Liver (tissue), 9 donors: ENCODE data around the gene HDAC9. TPM values are rescaled to one million over a fixed set of nuclear protein-coding genes. Genes with fewer than 3 reads are reported as not detected.

Source experiments
- DNase-seq: peaks from one replicate; pipeline ENCODE4 v3.0.0-alpha.2; 2017; ENCODE audit warnings: low spot score
- H3K27ac ChIP-seq, 2 donors: one replicate each; pipeline ENCODE4 v1.7.0; 2013; ENCODE audit warnings: inconsistent platforms in 2 of 2, low read length in 2 of 2, control low read depth in 1 of 2, low read depth in 1 of 2, mild to moderate bottlenecking in 1 of 2
- H3K27me3 ChIP-seq, 4 donors: one replicate each; pipeline versions ENCODE4 v1.6.1 to v1.7.0; 2013; ENCODE audit warnings: low read length in 3 of 4, inconsistent platforms in 1 of 4, mild to moderate bottlenecking in 1 of 4, moderate library complexity in 1 of 4; ENCODE audit not compliant: control insufficient read depth in 4 of 4, insufficient read depth in 4 of 4
- H3K36me3 ChIP-seq, 4 donors: one replicate each; pipeline versions ENCODE4 v1.6.1 to v1.7.0; 2013; ENCODE audit warnings: low read length in 3 of 4, mild to moderate bottlenecking in 3 of 4, low read depth in 1 of 4, moderate library complexity in 1 of 4; ENCODE audit not compliant: control insufficient read depth in 4 of 4, insufficient read depth in 3 of 4
- H3K4me1 ChIP-seq, 4 donors: one replicate each; pipeline versions ENCODE4 v1.6.1 to v1.7.0; 2013; ENCODE audit warnings: low read length in 3 of 4, mild to moderate bottlenecking in 3 of 4, moderate library complexity in 1 of 4; ENCODE audit not compliant: control insufficient read depth in 4 of 4, insufficient read depth in 4 of 4
- H3K4me3 ChIP-seq, 3 donors: one replicate each; pipeline versions ENCODE4 v1.6.1 to v1.7.0; 2013; ENCODE audit warnings: low read length in 3 of 3, control low read depth in 1 of 3, low read depth in 1 of 3, mild to moderate bottlenecking in 1 of 3
- H3K9ac ChIP-seq, 2 donors: one replicate each; pipeline ENCODE4 v1.7.0; 2013; ENCODE audit warnings: low read length in 2 of 2, mild to moderate bottlenecking in 2 of 2, moderate library complexity in 2 of 2, control low read depth in 1 of 2, low read depth in 1 of 2
- H3K9me3 ChIP-seq, 4 donors: one replicate each; pipeline versions ENCODE4 v1.6.1 to v1.7.0; 2013; ENCODE audit warnings: low read length in 3 of 4; ENCODE audit not compliant: control insufficient read depth in 4 of 4
- ATF3 ChIP-seq: IDR thresholded peaks from 2 replicates; pipeline ENCODE4 v1.6.1; 2016; ENCODE audit warnings: antibody characterized with exemption
- EGR1 ChIP-seq, 2 donors: IDR thresholded peaks; 2 replicates each; pipeline ENCODE4 v1.6.1; 2016 to 2018; ENCODE audit warnings: antibody characterized with exemption in 2 of 2, low read depth in 2 of 2
- FOXA1 ChIP-seq: IDR thresholded peaks from 2 replicates; pipeline ENCODE4 v1.6.1; 2016; ENCODE audit warnings: antibody characterized with exemption
- FOXA2 ChIP-seq: IDR thresholded peaks from 2 replicates; pipeline ENCODE4 v1.6.1; 2016; ENCODE audit warnings: antibody characterized with exemption
- GABPA ChIP-seq, 2 donors: IDR thresholded peaks in 1 of 2; conservative IDR thresholded peaks in 1 of 2; 2 replicates each; pipeline ENCODE4 v1.6.1; 2016; ENCODE audit warnings: antibody characterized with exemption in 2 of 2, mild to moderate bottlenecking in 1 of 2, moderate library complexity in 1 of 2
- HNF4A ChIP-seq, 2 donors: conservative IDR thresholded peaks; 2 replicates each; pipeline ENCODE4 v1.6.1; 2016; ENCODE audit warnings: antibody characterized with exemption in 2 of 2, mild to moderate bottlenecking in 2 of 2
- HNF4G ChIP-seq: IDR thresholded peaks from 2 replicates; pipeline ENCODE4 v1.6.1; 2016; ENCODE audit warnings: antibody characterized with exemption
- JUND ChIP-seq, 2 donors: IDR thresholded peaks; 2 replicates each; pipeline ENCODE4 v1.6.1; 2016; ENCODE audit warnings: antibody characterized with exemption in 2 of 2
- NR2F2 ChIP-seq: IDR thresholded peaks from 2 replicates; pipeline ENCODE4 v1.6.1; 2016; ENCODE audit warnings: antibody characterized with exemption
- RAD21 ChIP-seq, 2 donors: IDR thresholded peaks; 2 replicates each; pipeline ENCODE4 v1.6.1; 2016; ENCODE audit warnings: antibody characterized with exemption in 2 of 2, mild to moderate bottlenecking in 2 of 2
- RXRA ChIP-seq, 2 donors: IDR thresholded peaks; 2 replicates each; pipeline ENCODE4 v1.6.1; 2017 to 2018; ENCODE audit warnings: antibody characterized with exemption in 2 of 2, mild to moderate bottlenecking in 1 of 2
- SP1 ChIP-seq: IDR thresholded peaks from 2 replicates; pipeline ENCODE4 v1.6.1; 2018; ENCODE audit warnings: antibody characterized with exemption, mild to moderate bottlenecking
- TAF1 ChIP-seq: conservative IDR thresholded peaks from 2 replicates; pipeline ENCODE4 v1.6.1; 2016; ENCODE audit warnings: antibody characterized with exemption, mild to moderate bottlenecking
- YY1 ChIP-seq: IDR thresholded peaks from 2 replicates; pipeline ENCODE4 v1.6.1; 2016; ENCODE audit warnings: antibody characterized with exemption, mild to moderate bottlenecking
- whole genome bisulfite sequencing: extraction: QIAGEN DNeasy Blood & Tissue Kit; methylation state at CpG from one replicate; pipeline ENCODE4 v1.1.7; 2013; 5-methylcytosine and 5-hydroxymethylcytosine counted together
- polyA plus RNA-seq, 2 donors: library from polyadenylated mRNA; stranded (reverse) in 1 of 2; unstranded in 1 of 2; fragments of 200-250 nt in 1 of 2; fragments of >200 nt in 1 of 2; fragmentation: Nextera tagmentation in 1 of 2; extraction: Ambion mirVana in 1 of 2; gene quantifications; one replicate each; pipeline versions ENCODE4 v1.2.1 to v1.2.3, GENCODE V29; 2013 to 2015
- total RNA-seq, 2 donors: library from RNA; depleted of rRNA; stranded (reverse); fragments of >200 nt; gene quantifications; one replicate each; pipeline ENCODE4 v1.2.3, GENCODE V29; 2014
- TF ChIP-seq, protein P1 (sequence below): IDR thresholded peaks from 2 replicates; pipeline ENCODE4 v1.6.1; 2016; ENCODE audit warnings: antibody characterized with exemption, mild to moderate bottlenecking
- TF ChIP-seq, protein P2 (sequence below): IDR thresholded peaks from 2 replicates; pipeline ENCODE4 v1.6.1; 2016; ENCODE audit warnings: antibody characterized with exemption
- donor health status: healthy.
- donor health status: healthy.
- donor health status: healthy.
- donor health status: healthy.
- donor health status: healthy.

The HDAC9 gene
- total and polyA plus RNA-seq, 4 donors = 1.0 to 10.1 (median 2.3) TPM

DNA sequence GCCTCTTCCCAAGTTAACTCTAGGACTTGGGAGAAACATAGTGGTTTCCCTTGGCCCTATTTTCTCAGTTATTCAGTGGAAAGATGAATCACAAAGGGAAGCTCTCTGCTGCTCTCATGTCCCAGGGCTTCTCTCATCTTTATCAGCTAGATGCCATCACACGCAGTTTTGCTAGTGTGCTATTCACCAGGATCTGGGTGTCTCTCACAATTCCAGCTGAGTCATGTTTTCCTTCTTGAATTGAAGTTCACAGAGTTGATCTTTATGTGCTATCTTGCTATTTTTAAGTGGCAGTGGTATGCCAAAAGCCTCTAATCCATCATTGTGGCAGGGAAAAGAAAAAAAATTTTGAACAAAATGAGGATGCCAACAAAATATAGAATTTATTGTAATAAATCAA lies 520.6 kb downstream of the HDAC9 start (continued):
- no peak for TF ChIP-seq ATF3
- TF ChIP-seq TAF1 = no peak
- TF ChIP-seq GABPA (IDR thresholded peaks at IDR 0.05 in 1 of 2, conservative IDR thresholded peaks at IDR 0.05 in 1 of 2) = no peak
- TF ChIP-seq EGR1 (IDR thresholded peaks at IDR 0.05; ENCODE audit: low read depth in 2 of 2) = no peak

DNA sequence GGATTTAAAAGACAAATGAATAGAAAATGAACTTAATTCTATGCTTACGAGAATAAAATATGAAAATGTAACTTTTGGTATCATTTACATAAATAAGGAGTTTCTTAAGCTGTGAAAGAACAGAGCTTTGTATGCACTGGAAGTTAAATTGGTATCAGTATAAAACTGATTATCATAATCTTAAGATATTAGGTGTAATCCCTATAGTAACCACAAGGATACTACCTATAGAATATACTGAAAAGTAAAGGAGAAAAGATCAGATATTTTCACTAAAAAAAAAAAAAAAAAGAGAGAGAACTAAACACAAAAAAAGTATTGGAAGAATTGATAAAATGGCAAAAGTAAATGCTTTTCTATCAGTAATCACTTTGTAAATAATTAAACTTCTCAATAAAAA lies 521.8 kb downstream of the HDAC9 start:
- H3K4me1 ChIP-seq = no peaks in the 10 kb centered on the region
- no peak overlapping the region for H3K9ac ChIP-seq
- H3K4me3 ChIP-seq = no peak overlapping the region
- WGBS = 52% methylated on average over 1 of the region's 1 CpG
- no peaks in the 10 kb centered on the region for H3K36me3 ChIP-seq
- H3K27ac ChIP-seq = no peak overlapping the region
- TF ChIP-seq RXRA (IDR thresholded peaks at IDR 0.05) (no peak), TAF1 (no peak), JUND (IDR thresholded peaks at IDR 0.05) (no peak), ATF3 (no peak), HNF4A (conservative IDR thresholded peaks at IDR 0.05) (no peak), RAD21 (IDR thresholded peaks at IDR 0.05) (no peak), YY1 (no peak), HNF4G (no peak), SP1 (no peak), FOXA2 (no peak), FOXA1 (no peak)
- TF ChIP-seq, protein P1, sequence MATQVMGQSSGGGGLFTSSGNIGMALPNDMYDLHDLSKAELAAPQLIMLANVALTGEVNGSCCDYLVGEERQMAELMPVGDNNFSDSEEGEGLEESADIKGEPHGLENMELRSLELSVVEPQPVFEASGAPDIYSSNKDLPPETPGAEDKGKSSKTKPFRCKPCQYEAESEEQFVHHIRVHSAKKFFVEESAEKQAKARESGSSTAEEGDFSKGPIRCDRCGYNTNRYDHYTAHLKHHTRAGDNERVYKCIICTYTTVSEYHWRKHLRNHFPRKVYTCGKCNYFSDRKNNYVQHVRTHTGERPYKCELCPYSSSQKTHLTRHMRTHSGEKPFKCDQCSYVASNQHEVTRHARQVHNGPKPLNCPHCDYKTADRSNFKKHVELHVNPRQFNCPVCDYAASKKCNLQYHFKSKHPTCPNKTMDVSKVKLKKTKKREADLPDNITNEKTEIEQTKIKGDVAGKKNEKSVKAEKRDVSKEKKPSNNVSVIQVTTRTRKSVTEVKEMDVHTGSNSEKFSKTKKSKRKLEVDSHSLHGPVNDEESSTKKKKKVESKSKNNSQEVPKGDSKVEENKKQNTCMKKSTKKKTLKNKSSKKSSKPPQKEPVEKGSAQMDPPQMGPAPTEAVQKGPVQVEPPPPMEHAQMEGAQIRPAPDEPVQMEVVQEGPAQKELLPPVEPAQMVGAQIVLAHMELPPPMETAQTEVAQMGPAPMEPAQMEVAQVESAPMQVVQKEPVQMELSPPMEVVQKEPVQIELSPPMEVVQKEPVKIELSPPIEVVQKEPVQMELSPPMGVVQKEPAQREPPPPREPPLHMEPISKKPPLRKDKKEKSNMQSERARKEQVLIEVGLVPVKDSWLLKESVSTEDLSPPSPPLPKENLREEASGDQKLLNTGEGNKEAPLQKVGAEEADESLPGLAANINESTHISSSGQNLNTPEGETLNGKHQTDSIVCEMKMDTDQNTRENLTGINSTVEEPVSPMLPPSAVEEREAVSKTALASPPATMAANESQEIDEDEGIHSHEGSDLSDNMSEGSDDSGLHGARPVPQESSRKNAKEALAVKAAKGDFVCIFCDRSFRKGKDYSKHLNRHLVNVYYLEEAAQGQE = no peak
- TF ChIP-seq, protein P2, sequence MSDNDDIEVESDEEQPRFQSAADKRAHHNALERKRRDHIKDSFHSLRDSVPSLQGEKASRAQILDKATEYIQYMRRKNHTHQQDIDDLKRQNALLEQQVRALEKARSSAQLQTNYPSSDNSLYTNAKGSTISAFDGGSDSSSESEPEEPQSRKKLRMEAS = no peak
- no peaks in the 10 kb centered on the region for H3K9me3 ChIP-seq
- H3K27me3 ChIP-seq = no peaks in the 10 kb centered on the region
- DNase-seq = no peak

DNA sequence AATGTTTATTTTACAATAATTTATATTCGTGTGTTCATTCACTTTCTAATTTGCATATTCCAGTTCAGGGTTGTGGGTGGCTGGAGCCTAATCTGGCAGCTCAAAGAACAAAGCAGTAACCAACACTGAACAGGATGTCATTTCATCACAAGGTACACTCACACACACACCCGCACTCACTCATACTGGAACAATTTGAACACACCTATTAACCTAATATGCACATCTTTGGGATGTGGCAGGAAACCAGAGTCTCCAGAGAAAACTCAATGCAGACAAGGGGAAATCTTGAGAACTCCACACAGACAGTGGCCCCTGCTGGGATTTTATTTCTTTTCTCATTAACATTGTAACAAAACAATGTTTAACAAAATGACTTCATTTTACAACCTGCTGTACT lies 524.5 kb downstream of the HDAC9 start:
- Histone ChIP-seq H3K9me3 (no peaks in the 10 kb centered on the region), H3K4me3 (no peak overlapping the region), H3K9ac (no peak overlapping the region), H3K36me3 (no peaks in the 10 kb centered on the region), H3K4me1 (no peaks in the 10 kb centered on the region), H3K27ac (no peak overlapping the region), H3K27me3 (no peaks in the 10 kb centered on the region)
- TF ChIP-seq, protein P2 = no peak
- TF ChIP-seq SP1 = no peak
- TF ChIP-seq FOXA1 = no peak
- no peak for TF ChIP-seq NR2F2
- TF ChIP-seq TAF1 = no peak
- no peak for TF ChIP-seq EGR1 (IDR thresholded peaks at IDR 0.05; ENCODE audit: low read depth in 2 of 2)
- no peak for TF ChIP-seq JUND (IDR thresholded peaks at IDR 0.05)
- no peak for TF ChIP-seq ATF3
- WGBS = 57% methylated on average over 2 of the region's 2 CpGs
- no peak for DNase-seq
